H1 (cell line): ENCODE results near the gene COL20A1. TPM values are rescaled to one million over a fixed set of nuclear protein-coding genes. Genes with fewer than 3 reads are reported as not detected.

Experiments
- BACH1 ChIP-seq: IDR thresholded peaks from 2 replicates; pipeline ENCODE4 v1.6.1; 2012; ENCODE audit warnings: low read length, improper control_type of control experiment
- HDAC6 ChIP-seq: IDR thresholded peaks from one replicate; pipeline ENCODE4 v1.7.1; 2012; ENCODE audit warnings: low read depth, mild to moderate bottlenecking, inconsistent platforms, low read length, moderate library complexity
- KDM5A ChIP-seq: fragments of 200-600 bp; IDR thresholded peaks from 2 replicates; pipeline ENCODE4 v1.7.1; 2012; ENCODE audit warnings: mild to moderate bottlenecking, low read length, inconsistent platforms, mixed read lengths
- RAD21 ChIP-seq, 2 experiments: IDR thresholded peaks in 1 of 2; conservative IDR thresholded peaks in 1 of 2; 2 replicates each; pipeline ENCODE4 v1.6.1; 2011; ENCODE audit warnings: low read depth in 2 of 2, low read length in 2 of 2, improper control_type of control experiment in 1 of 2, inconsistent platforms in 1 of 2, mild to moderate bottlenecking in 1 of 2, moderate library complexity in 1 of 2
- RFX5 ChIP-seq: IDR thresholded peaks from 2 replicates; pipeline ENCODE4 v1.6.1; 2011; ENCODE audit warnings: low read depth, low read length, improper control_type of control experiment, borderline replicate concordance
- SIRT6 ChIP-seq: IDR thresholded peaks from one replicate; pipeline ENCODE4 v1.7.1; 2012; ENCODE audit warnings: low read length, inconsistent platforms
- polyA plus RNA-seq, 7 experiments: library from polyadenylated mRNA; depleted of rRNA in 3 of 7; stranded (reverse) in 5 of 7; unstranded in 2 of 7; fragments of >200 nt in 5 of 7; fragments of 200-250 nt in 2 of 7; gene quantifications; 1 replicate in 5 of 7; 2 replicates in 1 of 7; 4 replicates in 1 of 7; pipeline versions ENCODE4 v1.2.1 to v1.2.3, GENCODE V29; 2011 to 2013; ENCODE audit warnings: missing spikeins in 2 of 7, mixed read lengths in 2 of 7
- total RNA-seq: library from RNA; stranded (reverse); fragmentation: NEBNext Ultra II Directional; extraction: Animal tissue kit (Norgen Biotek cat#: 25700); gene quantifications from 2 replicates; pipeline ENCODE4 v1.2.1, GENCODE V29; 2021
- TF ChIP-seq, protein P1 (sequence below): fragments of 300-600 bp; sonication (generic); IDR thresholded peaks from 2 replicates; pipeline ENCODE4 v1.7.1; 2012; ENCODE audit warnings: low read length, moderate library complexity, mild to moderate bottlenecking, inconsistent platforms; ENCODE audit not compliant: insufficient replicate concordance
- TF ChIP-seq, protein P2 (sequence below): IDR thresholded peaks from 2 replicates; pipeline ENCODE4 v1.6.1; 2012; ENCODE audit warnings: low read length, inconsistent platforms

The COL20A1 gene
- total and polyA plus RNA-seq, 2 of the 8 experiments (the other 6 are each of a cell fraction or from before 2014, with no cell fraction given), result 0.19 to 0.21 TPM

DNA sequence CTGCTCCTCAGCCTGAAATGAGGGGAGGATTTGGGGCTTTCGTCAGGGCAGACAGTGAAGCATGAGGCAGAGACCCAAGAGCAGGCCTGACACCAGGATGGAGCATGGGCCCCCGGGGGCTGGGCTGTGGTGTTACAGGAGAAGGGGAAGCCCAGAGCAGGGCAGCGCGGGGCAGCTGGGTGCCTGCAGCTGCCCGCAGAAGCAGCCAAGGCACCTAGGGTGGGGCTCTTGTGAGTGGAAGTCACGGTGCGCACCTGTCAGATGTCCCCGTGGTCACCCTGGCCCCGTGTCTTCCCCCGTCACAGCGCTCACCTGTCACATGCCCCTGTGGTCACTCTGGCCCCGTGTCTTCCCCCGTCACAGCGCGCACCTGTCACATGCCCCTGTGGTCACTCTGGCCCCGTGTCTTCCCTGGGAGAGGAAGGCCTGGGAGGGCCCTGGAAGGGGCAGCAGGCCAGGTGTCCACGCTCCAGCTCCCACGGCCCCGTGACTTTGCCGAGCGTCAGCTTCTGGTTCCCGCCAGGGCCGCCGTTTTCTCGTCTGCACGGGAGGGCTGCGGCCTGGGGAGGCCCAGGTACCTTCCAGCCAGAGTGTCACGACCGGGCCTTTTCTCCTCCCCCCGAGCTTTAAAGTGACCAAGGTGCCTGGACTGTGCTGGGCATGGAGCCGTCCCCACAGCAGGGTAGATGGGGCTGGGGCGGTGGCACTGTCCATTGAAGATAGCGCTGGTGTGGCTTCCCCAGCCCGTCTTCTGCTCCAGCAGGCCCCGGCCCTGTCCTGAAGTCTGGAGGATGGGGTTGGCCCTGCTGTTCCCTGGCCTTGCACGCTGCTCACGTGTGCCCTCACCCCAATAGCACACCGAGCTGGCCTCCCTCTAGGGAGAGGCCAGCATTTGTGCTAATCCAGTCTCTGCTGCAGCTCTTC lies 11.0 kb upstream of the COL20A1 start (continued):
- TF ChIP-seq, protein P1, sequence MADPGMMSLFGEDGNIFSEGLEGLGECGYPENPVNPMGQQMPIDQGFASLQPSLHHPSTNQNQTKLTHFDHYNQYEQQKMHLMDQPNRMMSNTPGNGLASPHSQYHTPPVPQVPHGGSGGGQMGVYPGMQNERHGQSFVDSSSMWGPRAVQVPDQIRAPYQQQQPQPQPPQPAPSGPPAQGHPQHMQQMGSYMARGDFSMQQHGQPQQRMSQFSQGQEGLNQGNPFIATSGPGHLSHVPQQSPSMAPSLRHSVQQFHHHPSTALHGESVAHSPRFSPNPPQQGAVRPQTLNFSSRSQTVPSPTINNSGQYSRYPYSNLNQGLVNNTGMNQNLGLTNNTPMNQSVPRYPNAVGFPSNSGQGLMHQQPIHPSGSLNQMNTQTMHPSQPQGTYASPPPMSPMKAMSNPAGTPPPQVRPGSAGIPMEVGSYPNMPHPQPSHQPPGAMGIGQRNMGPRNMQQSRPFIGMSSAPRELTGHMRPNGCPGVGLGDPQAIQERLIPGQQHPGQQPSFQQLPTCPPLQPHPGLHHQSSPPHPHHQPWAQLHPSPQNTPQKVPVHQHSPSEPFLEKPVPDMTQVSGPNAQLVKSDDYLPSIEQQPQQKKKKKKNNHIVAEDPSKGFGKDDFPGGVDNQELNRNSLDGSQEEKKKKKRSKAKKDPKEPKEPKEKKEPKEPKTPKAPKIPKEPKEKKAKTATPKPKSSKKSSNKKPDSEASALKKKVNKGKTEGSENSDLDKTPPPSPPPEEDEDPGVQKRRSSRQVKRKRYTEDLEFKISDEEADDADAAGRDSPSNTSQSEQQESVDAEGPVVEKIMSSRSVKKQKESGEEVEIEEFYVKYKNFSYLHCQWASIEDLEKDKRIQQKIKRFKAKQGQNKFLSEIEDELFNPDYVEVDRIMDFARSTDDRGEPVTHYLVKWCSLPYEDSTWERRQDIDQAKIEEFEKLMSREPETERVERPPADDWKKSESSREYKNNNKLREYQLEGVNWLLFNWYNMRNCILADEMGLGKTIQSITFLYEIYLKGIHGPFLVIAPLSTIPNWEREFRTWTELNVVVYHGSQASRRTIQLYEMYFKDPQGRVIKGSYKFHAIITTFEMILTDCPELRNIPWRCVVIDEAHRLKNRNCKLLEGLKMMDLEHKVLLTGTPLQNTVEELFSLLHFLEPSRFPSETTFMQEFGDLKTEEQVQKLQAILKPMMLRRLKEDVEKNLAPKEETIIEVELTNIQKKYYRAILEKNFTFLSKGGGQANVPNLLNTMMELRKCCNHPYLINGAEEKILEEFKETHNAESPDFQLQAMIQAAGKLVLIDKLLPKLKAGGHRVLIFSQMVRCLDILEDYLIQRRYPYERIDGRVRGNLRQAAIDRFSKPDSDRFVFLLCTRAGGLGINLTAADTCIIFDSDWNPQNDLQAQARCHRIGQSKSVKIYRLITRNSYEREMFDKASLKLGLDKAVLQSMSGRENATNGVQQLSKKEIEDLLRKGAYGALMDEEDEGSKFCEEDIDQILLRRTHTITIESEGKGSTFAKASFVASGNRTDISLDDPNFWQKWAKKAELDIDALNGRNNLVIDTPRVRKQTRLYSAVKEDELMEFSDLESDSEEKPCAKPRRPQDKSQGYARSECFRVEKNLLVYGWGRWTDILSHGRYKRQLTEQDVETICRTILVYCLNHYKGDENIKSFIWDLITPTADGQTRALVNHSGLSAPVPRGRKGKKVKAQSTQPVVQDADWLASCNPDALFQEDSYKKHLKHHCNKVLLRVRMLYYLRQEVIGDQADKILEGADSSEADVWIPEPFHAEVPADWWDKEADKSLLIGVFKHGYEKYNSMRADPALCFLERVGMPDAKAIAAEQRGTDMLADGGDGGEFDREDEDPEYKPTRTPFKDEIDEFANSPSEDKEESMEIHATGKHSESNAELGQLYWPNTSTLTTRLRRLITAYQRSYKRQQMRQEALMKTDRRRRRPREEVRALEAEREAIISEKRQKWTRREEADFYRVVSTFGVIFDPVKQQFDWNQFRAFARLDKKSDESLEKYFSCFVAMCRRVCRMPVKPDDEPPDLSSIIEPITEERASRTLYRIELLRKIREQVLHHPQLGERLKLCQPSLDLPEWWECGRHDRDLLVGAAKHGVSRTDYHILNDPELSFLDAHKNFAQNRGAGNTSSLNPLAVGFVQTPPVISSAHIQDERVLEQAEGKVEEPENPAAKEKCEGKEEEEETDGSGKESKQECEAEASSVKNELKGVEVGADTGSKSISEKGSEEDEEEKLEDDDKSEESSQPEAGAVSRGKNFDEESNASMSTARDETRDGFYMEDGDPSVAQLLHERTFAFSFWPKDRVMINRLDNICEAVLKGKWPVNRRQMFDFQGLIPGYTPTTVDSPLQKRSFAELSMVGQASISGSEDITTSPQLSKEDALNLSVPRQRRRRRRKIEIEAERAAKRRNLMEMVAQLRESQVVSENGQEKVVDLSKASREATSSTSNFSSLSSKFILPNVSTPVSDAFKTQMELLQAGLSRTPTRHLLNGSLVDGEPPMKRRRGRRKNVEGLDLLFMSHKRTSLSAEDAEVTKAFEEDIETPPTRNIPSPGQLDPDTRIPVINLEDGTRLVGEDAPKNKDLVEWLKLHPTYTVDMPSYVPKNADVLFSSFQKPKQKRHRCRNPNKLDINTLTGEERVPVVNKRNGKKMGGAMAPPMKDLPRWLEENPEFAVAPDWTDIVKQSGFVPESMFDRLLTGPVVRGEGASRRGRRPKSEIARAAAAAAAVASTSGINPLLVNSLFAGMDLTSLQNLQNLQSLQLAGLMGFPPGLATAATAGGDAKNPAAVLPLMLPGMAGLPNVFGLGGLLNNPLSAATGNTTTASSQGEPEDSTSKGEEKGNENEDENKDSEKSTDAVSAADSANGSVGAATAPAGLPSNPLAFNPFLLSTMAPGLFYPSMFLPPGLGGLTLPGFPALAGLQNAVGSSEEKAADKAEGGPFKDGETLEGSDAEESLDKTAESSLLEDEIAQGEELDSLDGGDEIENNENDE, result no peak
- TF ChIP-seq SIRT6 (no peak), BACH1 (no peak), KDM5A (no peak), RFX5 (no peak), HDAC6 (no peak), RAD21 (IDR thresholded peaks at IDR 0.05 in 1 of 2, conservative IDR thresholded peaks at IDR 0.05 in 1 of 2; ENCODE audit: low read depth in 2 of 2, low read length in 2 of 2) (no peak)
- TF ChIP-seq, protein P2, sequence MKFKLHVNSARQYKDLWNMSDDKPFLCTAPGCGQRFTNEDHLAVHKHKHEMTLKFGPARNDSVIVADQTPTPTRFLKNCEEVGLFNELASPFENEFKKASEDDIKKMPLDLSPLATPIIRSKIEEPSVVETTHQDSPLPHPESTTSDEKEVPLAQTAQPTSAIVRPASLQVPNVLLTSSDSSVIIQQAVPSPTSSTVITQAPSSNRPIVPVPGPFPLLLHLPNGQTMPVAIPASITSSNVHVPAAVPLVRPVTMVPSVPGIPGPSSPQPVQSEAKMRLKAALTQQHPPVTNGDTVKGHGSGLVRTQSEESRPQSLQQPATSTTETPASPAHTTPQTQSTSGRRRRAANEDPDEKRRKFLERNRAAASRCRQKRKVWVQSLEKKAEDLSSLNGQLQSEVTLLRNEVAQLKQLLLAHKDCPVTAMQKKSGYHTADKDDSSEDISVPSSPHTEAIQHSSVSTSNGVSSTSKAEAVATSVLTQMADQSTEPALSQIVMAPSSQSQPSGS, result no peak
